WTC11 (cell line): Measurements from ENCODE around the gene TOP2B. TPM values are rescaled to one million over a fixed set of nuclear protein-coding genes. Genes with fewer than 3 reads are reported as not detected.

Source experiments
- ATAC-seq: fragments of 200-7000 bp; cut with Tn5 transposase; 2 replicates; pipeline ENCODE4 v1.10.0; 2021; ENCODE audit warnings: mild to moderate bottlenecking, moderate library complexity
- CTCF ChIA-PET: fragments of 300-600 bp; sonication (Branson Sonifier 250); formaldehyde crosslinking; loops from one replicate; lab custom pipeline; 2021; ENCODE audit warnings: antibody characterized with exemption; lab: Charles Lee
- POLR2A ChIA-PET: fragments of 350-600 bp; sonication (Branson Sonifier 250); formaldehyde crosslinking; loops from one replicate; lab custom pipeline; 2021; ENCODE audit warnings: antibody characterized with exemption; lab: Charles Lee
- DNase-seq: peaks from one replicate; pipeline ENCODE4 v3.0.0; 2021; ENCODE audit warnings: low spot score
- H3K27ac Mint-ChIP-seq: 2 replicates; pipeline ENCODE4 v1.8.0; 2021; ENCODE audit warnings: mixed read lengths
- H3K27me3 Mint-ChIP-seq: 2 replicates; pipeline ENCODE4 v1.8.0; 2021; ENCODE audit warnings: low read depth, mild to moderate bottlenecking, moderate library complexity, mixed read lengths
- H3K36me3 Mint-ChIP-seq: 2 replicates; pipeline ENCODE4 v1.8.0; 2021; ENCODE audit warnings: mixed read lengths
- H3K4me1 Mint-ChIP-seq: 2 replicates; pipeline ENCODE4 v1.8.0; 2022; ENCODE audit warnings: mixed read lengths
- H3K4me3 Mint-ChIP-seq: 2 replicates; pipeline ENCODE4 v1.8.0; 2021; ENCODE audit warnings: mild to moderate bottlenecking, moderate library complexity, mixed read lengths
- H3K9me3 Mint-ChIP-seq: 2 replicates; pipeline ENCODE4 v1.8.0; 2021; ENCODE audit warnings: mixed read lengths
- CREB1 ChIP-seq: sonication (generic); formaldehyde crosslinking; IDR thresholded peaks from 2 replicates; pipeline ENCODE4 v1.8.0; 2023; ENCODE audit warnings: mild to moderate bottlenecking, missing genetic modification reagents
- GRHL2 ChIP-seq: fragments of 250-450 bp; sonication (Bioruptor Pico); IDR thresholded peaks from 2 replicates; pipeline ENCODE4 v1.8.0; 2022; ENCODE audit warnings: mild to moderate bottlenecking, moderate library complexity; ENCODE audit not compliant: insufficient replicate concordance, severe bottlenecking
- HMGA2 ChIP-seq: fragments of 250-450 bp; sonication (Bioruptor Pico); IDR thresholded peaks from 2 replicates; pipeline ENCODE4 v1.4.0; 2021; ENCODE audit warnings: mild to moderate bottlenecking, moderate library complexity
- IRF2 ChIP-seq: sonication (generic); formaldehyde crosslinking; IDR thresholded peaks from 2 replicates; pipeline ENCODE4 v1.8.0; 2022; ENCODE audit warnings: low read depth, missing genetic modification reagents, borderline replicate concordance
- SMAD3 ChIP-seq: sonication (generic); formaldehyde crosslinking; IDR thresholded peaks from 2 replicates; pipeline ENCODE4 v1.8.0; 2022; ENCODE audit warnings: missing genetic modification reagents, mild to moderate bottlenecking, borderline replicate concordance
- SOX15 ChIP-seq: fragments of 250-450 bp; sonication (Bioruptor Pico); IDR thresholded peaks from 2 replicates; pipeline ENCODE4 v1.9.0; 2021; ENCODE audit warnings: mild to moderate bottlenecking
- TP53 ChIP-seq: sonication (generic); formaldehyde crosslinking; IDR thresholded peaks from 2 replicates; pipeline ENCODE4 v1.8.1; 2023; ENCODE audit warnings: mild to moderate bottlenecking, missing genetic modification reagents
- ZBTB43 ChIP-seq: sonication (generic); formaldehyde crosslinking; IDR thresholded peaks from 2 replicates; pipeline ENCODE4 v1.8.1; 2023; ENCODE audit warnings: mild to moderate bottlenecking, missing genetic modification reagents
- ZMAT4 ChIP-seq: fragments of 250-450 bp; sonication (Bioruptor Pico); IDR thresholded peaks from 2 replicates; pipeline ENCODE4 v1.9.0; 2021; ENCODE audit warnings: mild to moderate bottlenecking
- ZNF219 ChIP-seq: sonication (generic); formaldehyde crosslinking; IDR thresholded peaks from 2 replicates; pipeline ENCODE4 v1.8.0; 2023; ENCODE audit warnings: missing genetic modification reagents, mild to moderate bottlenecking, borderline replicate concordance
- ZNF317 ChIP-seq: sonication (generic); formaldehyde crosslinking; IDR thresholded peaks from 2 replicates; pipeline ENCODE4 v1.8.1; 2023; ENCODE audit warnings: low read depth, mild to moderate bottlenecking, moderate library complexity, missing genetic modification reagents, borderline replicate concordance
- total RNA-seq: library from RNA; stranded (reverse); gene quantifications from 3 replicates; pipeline ENCODE4 v1.2.3, GENCODE V29; 2021
- TF ChIP-seq, protein P1 (sequence below): sonication (generic); formaldehyde crosslinking; IDR thresholded peaks from 2 replicates; pipeline ENCODE4 v1.8.0; 2022; ENCODE audit warnings: mild to moderate bottlenecking, missing genetic modification reagents
- TF ChIP-seq, protein P2 (sequence below): sonication (generic); formaldehyde crosslinking; IDR thresholded peaks from 2 replicates; pipeline ENCODE4 v1.8.1; 2023; ENCODE audit warnings: mild to moderate bottlenecking, missing genetic modification reagents, moderate library complexity
- TF ChIP-seq, protein P3 (sequence below): sonication (generic); formaldehyde crosslinking; IDR thresholded peaks from 2 replicates; pipeline ENCODE4 v1.8.0; 2023; ENCODE audit warnings: missing genetic modification reagents, mild to moderate bottlenecking, borderline replicate concordance
- TF ChIP-seq, protein P4 (sequence below): sonication (generic); formaldehyde crosslinking; IDR thresholded peaks from 2 replicates; pipeline ENCODE4 v1.8.0; 2022; ENCODE audit warnings: mild to moderate bottlenecking, missing genetic modification reagents
- TF ChIP-seq, protein P5 (sequence below): sonication (generic); formaldehyde crosslinking; IDR thresholded peaks from 2 replicates; pipeline ENCODE4 v1.8.0; 2022; ENCODE audit warnings: missing genetic modification reagents

Gene TOP2B
- total RNA-seq, 1 experiment from 2014 or later, result 151 TPM

GRCh38 chr3:25679166-25679565, 14.5 kb upstream of the TOP2B start:
- Mint-ChIP-seq H3K4me3 (no peak overlapping the region), H3K27me3 (no peaks in the 10 kb centered on the region), H3K27ac (no peak overlapping the region)
- POLR2A ChIA-PET, result no interaction called here
- CTCF ChIA-PET, result interaction anchor here (1.5 kb wide), 1 partner anchor 31 kb away, joined by 3 read pairs; no protein-coding TSS in a partner anchor
- no peak for DNase-seq
- TF ChIP-seq, protein P1, sequence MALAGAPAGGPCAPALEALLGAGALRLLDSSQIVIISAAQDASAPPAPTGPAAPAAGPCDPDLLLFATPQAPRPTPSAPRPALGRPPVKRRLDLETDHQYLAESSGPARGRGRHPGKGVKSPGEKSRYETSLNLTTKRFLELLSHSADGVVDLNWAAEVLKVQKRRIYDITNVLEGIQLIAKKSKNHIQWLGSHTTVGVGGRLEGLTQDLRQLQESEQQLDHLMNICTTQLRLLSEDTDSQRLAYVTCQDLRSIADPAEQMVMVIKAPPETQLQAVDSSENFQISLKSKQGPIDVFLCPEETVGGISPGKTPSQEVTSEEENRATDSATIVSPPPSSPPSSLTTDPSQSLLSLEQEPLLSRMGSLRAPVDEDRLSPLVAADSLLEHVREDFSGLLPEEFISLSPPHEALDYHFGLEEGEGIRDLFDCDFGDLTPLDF (CRISPR knock-in tag), result no peak
- TF ChIP-seq, protein P2, sequence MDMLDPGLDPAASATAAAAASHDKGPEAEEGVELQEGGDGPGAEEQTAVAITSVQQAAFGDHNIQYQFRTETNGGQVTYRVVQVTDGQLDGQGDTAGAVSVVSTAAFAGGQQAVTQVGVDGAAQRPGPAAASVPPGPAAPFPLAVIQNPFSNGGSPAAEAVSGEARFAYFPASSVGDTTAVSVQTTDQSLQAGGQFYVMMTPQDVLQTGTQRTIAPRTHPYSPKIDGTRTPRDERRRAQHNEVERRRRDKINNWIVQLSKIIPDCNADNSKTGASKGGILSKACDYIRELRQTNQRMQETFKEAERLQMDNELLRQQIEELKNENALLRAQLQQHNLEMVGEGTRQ (CRISPR knock-in tag), result no peak
- no peak for TF ChIP-seq GRHL2
- TF ChIP-seq ZBTB43, result no peak
- no peak for TF ChIP-seq TP53 (CRISPR knock-in tag)
- TF ChIP-seq, protein P3, sequence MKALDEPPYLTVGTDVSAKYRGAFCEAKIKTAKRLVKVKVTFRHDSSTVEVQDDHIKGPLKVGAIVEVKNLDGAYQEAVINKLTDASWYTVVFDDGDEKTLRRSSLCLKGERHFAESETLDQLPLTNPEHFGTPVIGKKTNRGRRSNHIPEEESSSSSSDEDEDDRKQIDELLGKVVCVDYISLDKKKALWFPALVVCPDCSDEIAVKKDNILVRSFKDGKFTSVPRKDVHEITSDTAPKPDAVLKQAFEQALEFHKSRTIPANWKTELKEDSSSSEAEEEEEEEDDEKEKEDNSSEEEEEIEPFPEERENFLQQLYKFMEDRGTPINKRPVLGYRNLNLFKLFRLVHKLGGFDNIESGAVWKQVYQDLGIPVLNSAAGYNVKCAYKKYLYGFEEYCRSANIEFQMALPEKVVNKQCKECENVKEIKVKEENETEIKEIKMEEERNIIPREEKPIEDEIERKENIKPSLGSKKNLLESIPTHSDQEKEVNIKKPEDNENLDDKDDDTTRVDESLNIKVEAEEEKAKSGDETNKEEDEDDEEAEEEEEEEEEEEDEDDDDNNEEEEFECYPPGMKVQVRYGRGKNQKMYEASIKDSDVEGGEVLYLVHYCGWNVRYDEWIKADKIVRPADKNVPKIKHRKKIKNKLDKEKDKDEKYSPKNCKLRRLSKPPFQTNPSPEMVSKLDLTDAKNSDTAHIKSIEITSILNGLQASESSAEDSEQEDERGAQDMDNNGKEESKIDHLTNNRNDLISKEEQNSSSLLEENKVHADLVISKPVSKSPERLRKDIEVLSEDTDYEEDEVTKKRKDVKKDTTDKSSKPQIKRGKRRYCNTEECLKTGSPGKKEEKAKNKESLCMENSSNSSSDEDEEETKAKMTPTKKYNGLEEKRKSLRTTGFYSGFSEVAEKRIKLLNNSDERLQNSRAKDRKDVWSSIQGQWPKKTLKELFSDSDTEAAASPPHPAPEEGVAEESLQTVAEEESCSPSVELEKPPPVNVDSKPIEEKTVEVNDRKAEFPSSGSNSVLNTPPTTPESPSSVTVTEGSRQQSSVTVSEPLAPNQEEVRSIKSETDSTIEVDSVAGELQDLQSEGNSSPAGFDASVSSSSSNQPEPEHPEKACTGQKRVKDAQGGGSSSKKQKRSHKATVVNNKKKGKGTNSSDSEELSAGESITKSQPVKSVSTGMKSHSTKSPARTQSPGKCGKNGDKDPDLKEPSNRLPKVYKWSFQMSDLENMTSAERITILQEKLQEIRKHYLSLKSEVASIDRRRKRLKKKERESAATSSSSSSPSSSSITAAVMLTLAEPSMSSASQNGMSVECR (CRISPR knock-in tag), result no peak
- TF ChIP-seq, all 79 proteins: peak for 0
- 0 out of 2 replicates have a peak, but pooled peaks cover 4% of the 10 kb centered on the region for H3K4me1 Mint-ChIP-seq
- no peaks in the 10 kb centered on the region for H3K36me3 Mint-ChIP-seq
- no peak for ATAC-seq
- H3K9me3 Mint-ChIP-seq, result no peaks in the 10 kb centered on the region

GRCh38 chr3:25678581-25678980, 13.9 kb upstream of the TOP2B start:
- Mint-ChIP-seq H3K27ac (no peak overlapping the region), H3K4me3 (no peak overlapping the region), H3K9me3 (no peaks in the 10 kb centered on the region), H3K4me1 (0 out of 2 replicates have a peak, but pooled peaks cover 4% of the 10 kb centered on the region), H3K36me3 (no peaks in the 10 kb centered on the region)
- ATAC-seq, result no peak
- CTCF ChIA-PET, result interaction anchor here (1.5 kb wide), 1 partner anchor 31 kb away, joined by 3 read pairs; no protein-coding TSS in a partner anchor
- TF ChIP-seq SMAD3 (no peak), SOX15 (CRISPR knock-in tag) (no peak), GRHL2 (no peak)
- TF ChIP-seq, protein P4, sequence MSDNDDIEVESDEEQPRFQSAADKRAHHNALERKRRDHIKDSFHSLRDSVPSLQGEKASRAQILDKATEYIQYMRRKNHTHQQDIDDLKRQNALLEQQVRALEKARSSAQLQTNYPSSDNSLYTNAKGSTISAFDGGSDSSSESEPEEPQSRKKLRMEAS (CRISPR knock-in tag), result no peak
- TF ChIP-seq, all 79 proteins: peak for 0
- H3K27me3 Mint-ChIP-seq, result no peaks in the 10 kb centered on the region
- no peak for DNase-seq
- POLR2A ChIA-PET, result no interaction called here

GRCh38 chr3:25677121-25677520, 12.4 kb upstream of the TOP2B start:
- CTCF ChIA-PET, result no interaction called here
- ATAC-seq (no peak), DNase-seq (no peak)
- 0 out of 2 replicates have a peak, but pooled peaks cover 4% of the 10 kb centered on the region for H3K4me1 Mint-ChIP-seq
- H3K36me3 Mint-ChIP-seq, result no peaks in the 10 kb centered on the region
- H3K9me3 Mint-ChIP-seq, result no peaks in the 10 kb centered on the region
- H3K27me3 Mint-ChIP-seq, result no peaks in the 10 kb centered on the region
- no peak overlapping the region for H3K4me3 Mint-ChIP-seq
- H3K27ac Mint-ChIP-seq, result no peak overlapping the region
- POLR2A ChIA-PET, result no interaction called here
- TF ChIP-seq, protein P5, sequence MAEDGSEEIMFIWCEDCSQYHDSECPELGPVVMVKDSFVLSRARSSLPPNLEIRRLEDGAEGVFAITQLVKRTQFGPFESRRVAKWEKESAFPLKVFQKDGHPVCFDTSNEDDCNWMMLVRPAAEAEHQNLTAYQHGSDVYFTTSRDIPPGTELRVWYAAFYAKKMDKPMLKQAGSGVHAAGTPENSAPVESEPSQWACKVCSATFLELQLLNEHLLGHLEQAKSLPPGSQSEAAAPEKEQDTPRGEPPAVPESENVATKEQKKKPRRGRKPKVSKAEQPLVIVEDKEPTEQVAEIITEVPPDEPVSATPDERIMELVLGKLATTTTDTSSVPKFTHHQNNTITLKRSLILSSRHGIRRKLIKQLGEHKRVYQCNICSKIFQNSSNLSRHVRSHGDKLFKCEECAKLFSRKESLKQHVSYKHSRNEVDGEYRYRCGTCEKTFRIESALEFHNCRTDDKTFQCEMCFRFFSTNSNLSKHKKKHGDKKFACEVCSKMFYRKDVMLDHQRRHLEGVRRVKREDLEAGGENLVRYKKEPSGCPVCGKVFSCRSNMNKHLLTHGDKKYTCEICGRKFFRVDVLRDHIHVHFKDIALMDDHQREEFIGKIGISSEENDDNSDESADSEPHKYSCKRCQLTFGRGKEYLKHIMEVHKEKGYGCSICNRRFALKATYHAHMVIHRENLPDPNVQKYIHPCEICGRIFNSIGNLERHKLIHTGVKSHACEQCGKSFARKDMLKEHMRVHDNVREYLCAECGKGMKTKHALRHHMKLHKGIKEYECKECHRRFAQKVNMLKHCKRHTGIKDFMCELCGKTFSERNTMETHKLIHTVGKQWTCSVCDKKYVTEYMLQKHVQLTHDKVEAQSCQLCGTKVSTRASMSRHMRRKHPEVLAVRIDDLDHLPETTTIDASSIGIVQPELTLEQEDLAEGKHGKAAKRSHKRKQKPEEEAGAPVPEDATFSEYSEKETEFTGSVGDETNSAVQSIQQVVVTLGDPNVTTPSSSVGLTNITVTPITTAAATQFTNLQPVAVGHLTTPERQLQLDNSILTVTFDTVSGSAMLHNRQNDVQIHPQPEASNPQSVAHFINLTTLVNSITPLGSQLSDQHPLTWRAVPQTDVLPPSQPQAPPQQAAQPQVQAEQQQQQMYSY (CRISPR knock-in tag), result no peak
- TF ChIP-seq ZMAT4, result no peak
- TF ChIP-seq ZNF317, result no peak
- TF ChIP-seq ZNF219 (CRISPR knock-in tag), result no peak
- TF ChIP-seq IRF2 (CRISPR knock-in tag), result no peak
- TF ChIP-seq CREB1 (CRISPR knock-in tag), result no peak
- TF ChIP-seq HMGA2, result no peak
- TF ChIP-seq, all 79 proteins: peak for 0
